Mesendoderm (in vitro differentiated cells): ENCODE results near the gene HMGXB3.

Experiments
- DNase-seq: peaks from one replicate; pipeline ENCODE4 v3.0.0; 2013
- H2AK5ac ChIP-seq: 2 replicates; pipeline ENCODE4 v1.6.1; 2013; ENCODE audit warnings: low read length, inconsistent platforms
- H2BK120ac ChIP-seq: 2 replicates; pipeline ENCODE4 v1.6.1; 2013; ENCODE audit warnings: low read depth, mild to moderate bottlenecking, low read length, moderate library complexity, mixed read lengths
- H2BK15ac ChIP-seq: replicated peaks from 2 replicates; pipeline ENCODE4 v1.6.1; 2013; ENCODE audit warnings: low read depth, mild to moderate bottlenecking, moderate library complexity
- H2BK5ac ChIP-seq: 2 replicates; pipeline ENCODE4 v1.6.1; 2013; ENCODE audit warnings: low read length, inconsistent platforms
- H3K18ac ChIP-seq: 2 replicates; pipeline ENCODE4 v1.6.1; 2013; ENCODE audit warnings: mild to moderate bottlenecking, low read length, mixed read lengths
- H3K23ac ChIP-seq: one replicate; pipeline ENCODE4 v1.6.1; 2013; ENCODE audit warnings: low read length
- H3K27ac ChIP-seq: 2 replicates; pipeline ENCODE4 v1.5.1; 2013; ENCODE audit warnings: low read depth, mild to moderate bottlenecking, inconsistent platforms, low read length, moderate library complexity
- H3K27me3 ChIP-seq: 2 replicates; pipeline ENCODE4 v1.6.1; 2013; ENCODE audit warnings: low read length, control low read depth, mild to moderate bottlenecking, inconsistent platforms; ENCODE audit not compliant: insufficient read depth, poor library complexity
- H3K36me3 ChIP-seq: 2 replicates; pipeline ENCODE4 v1.6.1; 2013; ENCODE audit warnings: low read length, inconsistent platforms; ENCODE audit not compliant: control insufficient read depth, insufficient read depth
- H3K4ac ChIP-seq: one replicate; pipeline ENCODE4 v1.6.1; 2013; ENCODE audit warnings: low read depth, mild to moderate bottlenecking, low read length, moderate library complexity
- H3K4me1 ChIP-seq: 2 replicates; pipeline ENCODE4 v1.6.1; 2013; ENCODE audit warnings: low read depth, low read length, inconsistent platforms; ENCODE audit not compliant: control insufficient read depth
- H3K4me2 ChIP-seq: 2 replicates; pipeline ENCODE4 v1.6.1; 2013; ENCODE audit warnings: low read length
- H3K4me3 ChIP-seq: 2 replicates; pipeline ENCODE4 v1.5.1; 2013; ENCODE audit warnings: mild to moderate bottlenecking, low read length
- H3K56ac ChIP-seq: one replicate; pipeline ENCODE4 v1.6.1; 2013; ENCODE audit warnings: low read length
- H3K79me1 ChIP-seq: 2 replicates; pipeline ENCODE4 v1.6.1; 2013; ENCODE audit warnings: low read length, inconsistent platforms
- H3K79me2 ChIP-seq: 2 replicates; pipeline ENCODE4 v1.6.1; 2013; ENCODE audit warnings: mild to moderate bottlenecking, low read length; ENCODE audit not compliant: control insufficient read depth, insufficient read depth
- H3K9ac ChIP-seq: 2 replicates; pipeline ENCODE4 v1.6.1; 2013; ENCODE audit warnings: low read length, inconsistent platforms
- H4K5ac ChIP-seq: one replicate; pipeline ENCODE4 v1.6.1; 2013; ENCODE audit warnings: low read length
- H4K8ac ChIP-seq: one replicate; pipeline ENCODE4 v1.6.1; 2013; ENCODE audit warnings: low read depth, mild to moderate bottlenecking, control low read depth, low read length, moderate library complexity
- WGBS: extraction: QIAGEN DNeasy Blood & Tissue Kit; methylation state at CpG from one replicate; pipeline ENCODE4 v1.1.7; 2013; ENCODE audit warnings: low lambda C conversion rate, missing lambda C conversion rate; ENCODE audit not compliant: insufficient coverage; ENCODE audit errors: extremely low coverage; 5-methylcytosine and 5-hydroxymethylcytosine counted together

The HMGXB3 gene

DNA sequence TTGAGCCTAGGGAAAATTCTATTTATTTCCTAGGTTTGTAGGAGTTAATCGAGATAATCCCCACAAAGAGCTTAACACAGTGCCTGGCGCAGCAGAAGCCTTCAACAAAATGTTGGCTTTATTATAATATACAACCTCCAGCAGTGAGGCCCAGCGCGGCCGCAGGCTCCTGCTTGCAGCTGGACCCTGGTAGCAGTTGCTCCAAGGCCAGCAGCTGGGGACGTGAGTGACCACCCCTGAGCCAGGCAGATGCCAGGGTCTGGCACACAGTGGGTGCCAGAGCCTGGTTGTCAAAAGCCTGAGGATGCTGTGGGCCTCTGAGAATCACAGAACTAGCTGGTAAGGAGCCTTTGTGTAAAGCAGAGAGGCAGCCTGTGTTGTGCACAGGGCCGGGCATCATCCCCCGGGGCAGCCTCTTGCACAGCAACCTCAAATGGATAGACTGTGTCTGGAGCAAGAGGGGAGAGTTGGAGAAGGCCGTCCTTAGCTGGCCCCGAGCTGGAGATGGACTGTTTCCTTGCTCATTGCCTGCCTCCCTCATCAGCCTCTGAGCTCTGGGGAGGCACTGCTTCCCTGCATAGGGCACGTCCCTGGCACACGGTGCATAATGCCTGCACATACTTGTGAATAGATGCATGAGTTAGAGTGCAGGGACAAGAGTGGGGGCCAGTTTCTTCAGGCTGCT is 68.6 kb downstream of the HMGXB3 start:
- no peak overlapping the region for H2BK15ac ChIP-seq
- no peaks in the 10 kb centered on the region for H3K79me2 ChIP-seq
- H4K8ac ChIP-seq: no peak overlapping the region
- no peak overlapping the region for H3K56ac ChIP-seq
- H3K36me3 ChIP-seq: no peaks in the 10 kb centered on the region
- WGBS: no CpG with 5 or more reads among the region's 12 CpGs
- no peak overlapping the region for H3K23ac ChIP-seq
- H3K9ac ChIP-seq: no peak overlapping the region
- DNase-seq: no peak
- no peaks in the 10 kb centered on the region for H3K27me3 ChIP-seq
- no peak overlapping the region for H2BK120ac ChIP-seq
- no peak overlapping the region for H4K5ac ChIP-seq
- no peak overlapping the region for H3K18ac ChIP-seq
- H2AK5ac ChIP-seq: no peak overlapping the region
- H3K4me1 ChIP-seq: no peaks in the 10 kb centered on the region
- H3K4ac ChIP-seq: no peak overlapping the region
- H3K79me1 ChIP-seq: no peaks in the 10 kb centered on the region
- H3K27ac ChIP-seq: no peak overlapping the region
- no peak overlapping the region for H3K4me2 ChIP-seq
- no peak overlapping the region for H2BK5ac ChIP-seq
- no peak overlapping the region for H3K4me3 ChIP-seq

DNA sequence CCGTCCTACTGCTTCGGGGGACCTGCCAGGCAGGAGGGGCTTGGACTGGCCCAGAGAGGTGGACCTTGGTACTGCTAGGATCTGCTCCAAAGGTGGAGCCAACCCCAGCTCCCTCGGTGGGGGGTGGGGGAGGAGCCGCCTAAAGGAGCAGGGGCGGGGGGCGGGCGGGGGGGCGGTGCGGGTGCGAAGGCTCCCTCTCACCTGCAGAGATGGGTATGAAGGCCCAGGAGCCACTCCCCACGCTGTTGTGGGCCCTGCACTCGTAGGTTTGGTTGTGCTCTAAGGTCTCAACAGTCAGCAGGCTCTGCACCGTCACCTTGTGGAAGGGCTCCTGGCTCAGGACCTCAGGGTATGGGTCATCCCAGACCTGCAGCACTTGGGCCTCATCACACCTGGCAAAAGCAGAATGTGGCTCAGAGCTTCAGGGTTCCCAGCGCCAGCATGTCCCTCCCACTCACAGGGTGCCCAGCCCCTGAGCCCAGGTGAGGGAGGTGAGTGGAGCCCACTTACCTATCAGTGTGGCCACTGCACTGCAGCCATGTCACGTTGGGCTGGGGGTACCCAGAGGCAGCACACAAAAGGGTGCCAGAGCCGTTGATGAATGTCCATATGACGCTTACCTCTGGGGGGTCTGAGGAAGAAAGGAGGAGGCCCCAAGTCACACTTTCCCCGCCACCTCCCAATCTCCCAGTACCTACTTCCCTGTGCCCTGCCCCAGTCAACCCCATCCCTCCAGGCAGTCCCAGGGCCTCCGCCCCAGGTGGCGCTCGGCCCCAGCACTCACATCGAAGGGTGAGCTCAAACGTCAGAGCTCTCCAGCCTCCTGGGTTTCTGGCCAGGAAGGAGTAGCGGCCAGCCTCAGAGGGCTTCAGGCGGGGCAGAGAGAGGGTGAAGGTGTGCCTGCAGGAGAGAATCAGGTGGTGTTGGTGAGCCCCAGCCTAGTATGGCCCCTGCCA is 69.4 kb downstream of the HMGXB3 start:
- Histone ChIP-seq H3K36me3 (no peaks in the 10 kb centered on the region), H3K79me1 (no peaks in the 10 kb centered on the region), H3K27me3 (no peaks in the 10 kb centered on the region), H2BK120ac (no peak overlapping the region), H3K23ac (no peak overlapping the region), H3K9ac (no peak overlapping the region), H3K27ac (no peak overlapping the region), H3K4me1 (no peaks in the 10 kb centered on the region), H2AK5ac (no peak overlapping the region), H2BK5ac (no peak overlapping the region), H3K4me3 (no peak overlapping the region), H3K56ac (no peak overlapping the region), H4K8ac (no peak overlapping the region), H3K4me2 (no peak overlapping the region), H3K4ac (no peak overlapping the region), H3K18ac (no peak overlapping the region), H4K5ac (no peak overlapping the region), H2BK15ac (no peak overlapping the region), H3K79me2 (no peaks in the 10 kb centered on the region)
- DNase-seq: peak; percentile 15
- WGBS: no CpG with 5 or more reads among the region's 25 CpGs

DNA sequence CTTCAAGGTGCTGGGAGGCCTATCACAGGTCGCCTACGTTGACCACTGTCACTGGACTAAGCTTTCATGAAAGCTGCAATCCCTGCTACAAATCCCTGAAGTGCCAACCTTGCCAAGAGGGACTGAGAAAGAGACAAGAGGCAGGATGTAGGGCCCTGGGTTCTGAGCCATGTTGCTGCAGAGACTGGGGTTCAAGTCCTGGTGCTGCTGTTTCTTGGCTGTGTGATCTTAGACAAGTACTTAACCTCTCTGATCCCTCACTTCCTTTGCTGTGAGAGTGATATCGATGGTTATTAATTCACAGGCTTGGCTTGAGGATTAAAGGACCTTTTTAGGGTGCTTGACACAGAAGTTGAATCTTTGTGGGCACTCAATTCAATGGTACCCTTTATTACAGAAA is 70.3 kb downstream of the HMGXB3 start:
- Histone ChIP-seq H3K27ac (no peak overlapping the region), H3K79me1 (no peaks in the 10 kb centered on the region), H3K18ac (no peak overlapping the region), H2BK120ac (no peak overlapping the region), H3K4me1 (no peaks in the 10 kb centered on the region), H2BK5ac (no peak overlapping the region), H4K8ac (no peak overlapping the region), H3K79me2 (no peaks in the 10 kb centered on the region), H3K27me3 (no peaks in the 10 kb centered on the region), H3K4me2 (no peak overlapping the region), H3K36me3 (no peaks in the 10 kb centered on the region), H3K4ac (no peak overlapping the region), H3K9ac (no peak overlapping the region), H3K4me3 (no peak overlapping the region), H3K56ac (no peak overlapping the region), H2BK15ac (no peak overlapping the region), H3K23ac (no peak overlapping the region), H4K5ac (no peak overlapping the region), H2AK5ac (no peak overlapping the region)
- no peak for DNase-seq
- no CpG with 5 or more reads among the region's 3 CpGs for WGBS

DNA sequence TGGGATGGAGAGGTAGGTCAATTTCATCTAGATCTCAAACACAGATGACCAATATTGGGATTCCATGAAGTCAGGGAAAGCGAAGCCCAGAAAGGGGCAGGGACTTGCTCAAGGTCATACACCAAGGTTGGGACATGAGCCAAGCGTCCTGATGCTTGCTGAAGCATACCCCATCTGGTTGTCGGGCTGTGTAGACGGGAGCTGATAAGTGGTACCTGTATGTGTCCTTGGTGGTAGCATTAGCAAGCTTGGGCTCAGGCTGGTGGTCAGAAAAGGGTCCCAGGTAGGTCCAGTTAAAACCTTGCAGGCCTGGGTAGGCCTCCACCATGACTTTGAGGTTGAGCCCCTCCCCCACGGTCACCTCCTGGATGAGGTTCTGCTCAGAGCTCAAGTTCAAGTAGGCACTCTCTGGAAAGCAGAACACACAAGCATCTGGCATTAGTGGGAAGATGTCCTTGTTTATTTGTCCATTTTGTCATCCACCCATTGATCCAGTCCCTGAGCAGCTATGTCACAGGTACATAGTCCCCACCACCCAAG is 72.6 kb downstream of the HMGXB3 start:
- H2BK120ac ChIP-seq: no peak overlapping the region
- no peak overlapping the region for H2AK5ac ChIP-seq
- H3K79me1 ChIP-seq: no peaks in the 10 kb centered on the region
- no peak overlapping the region for H3K23ac ChIP-seq
- no peak overlapping the region for H2BK15ac ChIP-seq
- no peak overlapping the region for H3K9ac ChIP-seq
- no peaks in the 10 kb centered on the region for H3K79me2 ChIP-seq
- H3K27ac ChIP-seq: no peak overlapping the region
- H3K4me1 ChIP-seq: no peaks in the 10 kb centered on the region
- no peaks in the 10 kb centered on the region for H3K27me3 ChIP-seq
- no peak overlapping the region for H2BK5ac ChIP-seq
- H3K4me2 ChIP-seq: no peak overlapping the region
- H4K5ac ChIP-seq: no peak overlapping the region
- no CpG with 5 or more reads among the region's 5 CpGs for WGBS
- H3K4me3 ChIP-seq: no peak overlapping the region
- no peaks in the 10 kb centered on the region for H3K36me3 ChIP-seq
- H3K4ac ChIP-seq: no peak overlapping the region
- no peak overlapping the region for H3K18ac ChIP-seq
- no peak overlapping the region for H4K8ac ChIP-seq
- DNase-seq: no peak
- no peak overlapping the region for H3K56ac ChIP-seq

GRCh38 chr5:150073677-150074076 is 73.1 kb downstream of the HMGXB3 start:
- no peak overlapping the region for H2BK5ac ChIP-seq
- no peak overlapping the region for H3K56ac ChIP-seq
- H4K5ac ChIP-seq: no peak overlapping the region
- no peaks in the 10 kb centered on the region for H3K4me1 ChIP-seq
- H3K4ac ChIP-seq: no peak overlapping the region
- H3K18ac ChIP-seq: no peak overlapping the region
- H3K27ac ChIP-seq: no peak overlapping the region
- H2BK120ac ChIP-seq: no peak overlapping the region
- no peak overlapping the region for H3K4me3 ChIP-seq
- H3K4me2 ChIP-seq: no peak overlapping the region
- WGBS: no CpG with 5 or more reads among the region's 3 CpGs
- no peak overlapping the region for H3K9ac ChIP-seq
- H3K79me1 ChIP-seq: no peaks in the 10 kb centered on the region
- H3K36me3 ChIP-seq: no peaks in the 10 kb centered on the region
- no peak overlapping the region for H2AK5ac ChIP-seq
- no peak for DNase-seq
- no peaks in the 10 kb centered on the region for H3K79me2 ChIP-seq
- H4K8ac ChIP-seq: no peak overlapping the region
- no peaks in the 10 kb centered on the region for H3K27me3 ChIP-seq
- H2BK15ac ChIP-seq: no peak overlapping the region
- no peak overlapping the region for H3K23ac ChIP-seq
